HEK293 (cell line): ENCODE data around the gene UQCC2.
A peak's percentile ranks its signal among the peaks of the same experiment; 100 is the strongest.

Experiments
- CTCF ChIA-PET: fragments of 350-600 bp; formaldehyde crosslinking; extraction: SDS; loops from one replicate; lab custom pipeline; 2021; ENCODE audit warnings: antibody characterized with exemption; lab: Yijun Ruan, JAX
- POLR2A ChIA-PET: fragments of 300-600 bp; formaldehyde crosslinking; extraction: SDS; loops from one replicate; lab custom pipeline; 2020; ENCODE audit warnings: antibody characterized with exemption, inconsistent platforms; lab: Yijun Ruan, JAX
- H3K27ac ChIP-seq: fragments of 200-500 bp; sonication (Bioruptor generic); 2 replicates; pipeline ENCODE4 v1.5.1; 2014; ENCODE audit warnings: low read depth, low read length, control low read depth, inconsistent platforms; ENCODE audit errors: extremely low read depth
- H3K36me3 ChIP-seq, 2 experiments: fragments of 200-500 bp in 1 of 2; sonication (Bioruptor generic) in 1 of 2; 1 replicate in 1 of 2; 2 replicates in 1 of 2; pipeline ENCODE4 v1.5.1; 2014 to 2017; ENCODE audit warnings: inconsistent platforms in 2 of 2, low read length in 2 of 2; ENCODE audit not compliant: control insufficient read depth in 2 of 2, insufficient read depth in 1 of 2
- H3K4me1 ChIP-seq: fragments of 200-500 bp; sonication (Bioruptor generic); 2 replicates; pipeline ENCODE4 v1.5.1; 2014; ENCODE audit warnings: mild to moderate bottlenecking, low read length, inconsistent platforms; ENCODE audit not compliant: control insufficient read depth, insufficient read depth
- H3K4me3 ChIP-seq: 2 replicates; pipeline ENCODE4 v1.5.1; 2011; ENCODE audit warnings: low read depth, mild to moderate bottlenecking, control low read depth, low read length, moderate library complexity
- H3K9me3 ChIP-seq: fragments of 200-500 bp; sonication (Bioruptor generic); 2 replicates; pipeline ENCODE4 v1.5.1; 2014; ENCODE audit warnings: low read depth, low read length, inconsistent platforms; ENCODE audit not compliant: control insufficient read depth, insufficient read depth
- HOXA7 ChIP-seq: sonication (generic); formaldehyde crosslinking; IDR thresholded peaks from 2 replicates; pipeline ENCODE4 v1.8.1; 2022; ENCODE audit warnings: missing genetic modification reagents, borderline replicate concordance
- HOXD13 ChIP-seq: sonication (generic); formaldehyde crosslinking; IDR thresholded peaks from 2 replicates; pipeline ENCODE4 v1.8.0; 2022; ENCODE audit warnings: missing genetic modification reagents, borderline replicate concordance
- MYNN ChIP-seq: fragments of 450-650 bp; formaldehyde crosslinking; IDR thresholded peaks from 2 replicates; pipeline ENCODE4 v1.5.1; 2016; ENCODE audit warnings: missing biosample characterization, missing genetic modification characterization, borderline replicate concordance
- SETDB1 ChIP-seq: IDR thresholded peaks from one replicate; pipeline ENCODE4 v1.6.1; 2017; ENCODE audit warnings: mild to moderate bottlenecking, low read length, moderate library complexity, mixed read lengths; ENCODE audit not compliant: insufficient read length
- ZBTB17 ChIP-seq: fragments of 450-650 bp; formaldehyde crosslinking; IDR thresholded peaks from 2 replicates; pipeline ENCODE4 v1.5.1; 2016; ENCODE audit warnings: missing biosample characterization, missing genetic modification characterization
- ZBTB8A ChIP-seq: fragments of 450-650 bp; formaldehyde crosslinking; IDR thresholded peaks from 2 replicates; pipeline ENCODE4 v1.5.1; 2016; ENCODE audit warnings: missing biosample characterization, missing genetic modification characterization
- ZNF112 ChIP-seq: fragments of 450-650 bp; formaldehyde crosslinking; IDR thresholded peaks from 2 replicates; pipeline ENCODE4 v1.5.0; 2017; ENCODE audit warnings: missing biosample characterization, missing genetic modification characterization
- ZNF341 ChIP-seq: fragments of 450-650 bp; formaldehyde crosslinking; IDR thresholded peaks from 2 replicates; pipeline ENCODE4; 2016; ENCODE audit warnings: low read depth, missing biosample characterization, missing genetic modification characterization
- ZNF549 ChIP-seq: fragments of 450-650 bp; IDR thresholded peaks from 2 replicates; pipeline ENCODE4 v1.5.1; 2018; ENCODE audit warnings: missing biosample characterization, missing genetic modification characterization, mild to moderate bottlenecking, inconsistent platforms, moderate library complexity
- ZNF560 ChIP-seq: fragments of 450-650 bp; formaldehyde crosslinking; IDR thresholded peaks from 2 replicates; pipeline ENCODE4 v1.5.1; 2017; ENCODE audit warnings: missing biosample characterization, missing genetic modification characterization, borderline replicate concordance
- ZNF670 ChIP-seq: fragments of 450-650 bp; formaldehyde crosslinking; IDR thresholded peaks from 2 replicates; pipeline ENCODE4 v1.5.1; 2016; ENCODE audit warnings: missing biosample characterization, missing genetic modification characterization, low read depth
- ZNF776 ChIP-seq: fragments of 450-650 bp; formaldehyde crosslinking; IDR thresholded peaks from 2 replicates; pipeline ENCODE4 v1.5.0; 2017; ENCODE audit warnings: missing biosample characterization, missing genetic modification characterization, borderline replicate concordance
- ZNF792 ChIP-seq: fragments of 450-650 bp; formaldehyde crosslinking; IDR thresholded peaks from 2 replicates; pipeline ENCODE4 v1.5.1; 2016; ENCODE audit warnings: missing biosample characterization, missing genetic modification characterization
- TF ChIP-seq, protein P1 (sequence below): fragments of 450-650 bp; formaldehyde crosslinking; IDR thresholded peaks from 2 replicates; pipeline ENCODE4 v1.5.1; 2017; ENCODE audit warnings: missing biosample characterization, mild to moderate bottlenecking, missing genetic modification characterization, moderate library complexity
- TF ChIP-seq, protein P2 (sequence below): fragments of 450-650 bp; formaldehyde crosslinking; IDR thresholded peaks from 2 replicates; pipeline ENCODE4 v1.5.1; 2016; ENCODE audit warnings: missing biosample characterization, missing genetic modification characterization
- TF ChIP-seq, protein P3 (sequence below): fragments of 450-650 bp; formaldehyde crosslinking; conservative IDR thresholded peaks from 2 replicates; pipeline ENCODE4 v1.5.1; 2016; ENCODE audit warnings: low read depth, missing biosample characterization, missing genetic modification characterization
- TF ChIP-seq, protein P4 (sequence below): fragments of 450-650 bp; formaldehyde crosslinking; IDR thresholded peaks from 2 replicates; pipeline ENCODE4 v1.5.1; 2016; ENCODE audit warnings: missing biosample characterization, missing genetic modification characterization

UQCC2 gene

DNA sequence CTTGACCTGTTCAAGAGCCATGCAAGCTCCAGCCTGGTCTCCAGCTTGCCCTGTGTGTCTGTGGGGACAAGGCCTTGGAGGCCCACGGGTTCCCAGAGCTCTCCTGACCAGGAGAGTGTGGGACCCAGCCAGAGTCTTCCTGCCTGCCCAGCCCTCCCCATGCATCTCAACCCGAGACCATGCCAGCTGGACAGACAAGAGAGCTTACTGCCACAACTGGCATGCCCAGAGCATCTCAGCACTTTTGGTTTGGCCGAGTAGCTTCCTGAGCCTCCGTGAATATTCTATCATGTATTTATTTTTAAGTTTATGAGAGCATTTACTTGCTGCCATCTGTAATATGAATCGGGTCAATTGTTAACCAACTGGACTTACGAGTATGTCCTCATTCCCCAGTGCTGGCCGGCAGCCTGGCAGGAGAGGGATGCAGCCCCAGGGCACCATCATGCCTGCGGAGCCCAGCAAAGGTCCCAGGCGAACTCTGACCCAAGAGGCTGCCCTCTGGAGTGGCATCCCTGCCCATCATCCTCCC lies 20.3 kb upstream of the UQCC2 start:
- Histone ChIP-seq H3K4me3 (no peak overlapping the region), H3K36me3 (no peaks in the 10 kb centered on the region), H3K27ac (no peak overlapping the region), H3K9me3 (no peaks in the 10 kb centered on the region), H3K4me1 (no peaks in the 10 kb centered on the region)
- ChIA-PET CTCF (interaction anchor here (0.7 to 4.2 kb wide), 7 partner anchors 12 to 48 kb away, joined by 3 to 27 read pairs (median 4); no protein-coding TSS in a partner anchor), POLR2A (interaction anchor here (1.2 kb wide), 1 partner anchor 20 kb away, joined by 5 read pairs; the partner anchor contains the start of gene UQCC2)
- TF ChIP-seq ZNF549 (tag by site-specific recombination) (no peak), ZBTB17 (tag by site-specific recombination) (no peak)

DNA sequence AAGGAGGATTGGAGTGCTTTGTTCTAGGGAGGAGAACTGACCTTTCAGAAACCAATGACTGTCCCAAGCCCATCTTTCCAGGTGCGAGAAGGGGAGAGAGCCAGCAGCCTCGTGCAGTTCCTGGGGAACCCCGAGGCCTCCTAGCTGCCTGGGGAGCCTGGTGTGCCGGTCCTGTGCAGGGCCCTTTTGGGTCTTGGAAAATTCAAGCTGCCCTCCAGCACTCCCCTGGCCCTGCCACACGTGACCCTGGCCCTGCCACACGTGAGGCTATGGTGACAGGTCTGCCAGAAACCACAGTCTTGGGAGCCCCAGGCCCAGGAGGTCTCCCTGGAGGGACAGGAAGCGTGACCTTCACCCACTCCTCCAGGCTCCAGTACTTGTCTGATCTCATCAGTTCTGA lies 19.5 kb upstream of the UQCC2 start:
- Histone ChIP-seq H3K36me3 (no peaks in the 10 kb centered on the region), H3K4me3 (no peak overlapping the region), H3K9me3 (no peaks in the 10 kb centered on the region), H3K27ac (no peak overlapping the region)
- POLR2A ChIA-PET: interaction anchor here (1.2 kb wide), 1 partner anchor 20 kb away, joined by 5 read pairs; the partner anchor contains the start of gene UQCC2
- TF ChIP-seq, protein P1, sequence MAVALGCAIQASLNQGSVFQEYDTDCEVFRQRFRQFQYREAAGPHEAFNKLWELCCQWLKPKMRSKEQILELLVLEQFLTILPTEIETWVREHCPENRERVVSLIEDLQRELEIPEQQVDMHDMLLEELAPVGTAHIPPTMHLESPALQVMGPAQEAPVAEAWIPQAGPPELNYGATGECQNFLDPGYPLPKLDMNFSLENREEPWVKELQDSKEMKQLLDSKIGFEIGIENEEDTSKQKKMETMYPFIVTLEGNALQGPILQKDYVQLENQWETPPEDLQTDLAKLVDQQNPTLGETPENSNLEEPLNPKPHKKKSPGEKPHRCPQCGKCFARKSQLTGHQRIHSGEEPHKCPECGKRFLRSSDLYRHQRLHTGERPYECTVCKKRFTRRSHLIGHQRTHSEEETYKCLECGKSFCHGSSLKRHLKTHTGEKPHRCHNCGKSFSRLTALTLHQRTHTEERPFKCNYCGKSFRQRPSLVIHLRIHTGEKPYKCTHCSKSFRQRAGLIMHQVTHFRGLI (tag by site-specific recombination): no peak
- TF ChIP-seq ZNF792 (tag by site-specific recombination): no peak
- TF ChIP-seq, protein P2, sequence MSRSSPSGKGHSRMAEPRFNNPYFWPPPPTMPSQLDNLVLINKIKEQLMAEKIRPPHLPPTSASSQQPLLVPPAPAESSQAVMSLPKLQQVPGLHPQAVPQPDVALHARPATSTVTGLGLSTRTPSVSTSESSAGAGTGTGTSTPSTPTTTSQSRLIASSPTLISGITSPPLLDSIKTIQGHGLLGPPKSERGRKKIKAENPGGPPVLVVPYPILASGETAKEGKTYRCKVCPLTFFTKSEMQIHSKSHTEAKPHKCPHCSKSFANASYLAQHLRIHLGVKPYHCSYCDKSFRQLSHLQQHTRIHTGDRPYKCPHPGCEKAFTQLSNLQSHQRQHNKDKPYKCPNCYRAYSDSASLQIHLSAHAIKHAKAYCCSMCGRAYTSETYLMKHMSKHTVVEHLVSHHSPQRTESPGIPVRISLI (tag by site-specific recombination): no peak
- TF ChIP-seq ZBTB8A: no peak
- no peak for TF ChIP-seq HOXA7 (CRISPR knock-in tag)
- TF ChIP-seq ZNF560 (tag by site-specific recombination): no peak
- no peak for TF ChIP-seq HOXD13 (CRISPR knock-in tag)
- no peak for TF ChIP-seq ZNF670 (tag by site-specific recombination)
- no peak for TF ChIP-seq SETDB1
- TF ChIP-seq, protein P3, sequence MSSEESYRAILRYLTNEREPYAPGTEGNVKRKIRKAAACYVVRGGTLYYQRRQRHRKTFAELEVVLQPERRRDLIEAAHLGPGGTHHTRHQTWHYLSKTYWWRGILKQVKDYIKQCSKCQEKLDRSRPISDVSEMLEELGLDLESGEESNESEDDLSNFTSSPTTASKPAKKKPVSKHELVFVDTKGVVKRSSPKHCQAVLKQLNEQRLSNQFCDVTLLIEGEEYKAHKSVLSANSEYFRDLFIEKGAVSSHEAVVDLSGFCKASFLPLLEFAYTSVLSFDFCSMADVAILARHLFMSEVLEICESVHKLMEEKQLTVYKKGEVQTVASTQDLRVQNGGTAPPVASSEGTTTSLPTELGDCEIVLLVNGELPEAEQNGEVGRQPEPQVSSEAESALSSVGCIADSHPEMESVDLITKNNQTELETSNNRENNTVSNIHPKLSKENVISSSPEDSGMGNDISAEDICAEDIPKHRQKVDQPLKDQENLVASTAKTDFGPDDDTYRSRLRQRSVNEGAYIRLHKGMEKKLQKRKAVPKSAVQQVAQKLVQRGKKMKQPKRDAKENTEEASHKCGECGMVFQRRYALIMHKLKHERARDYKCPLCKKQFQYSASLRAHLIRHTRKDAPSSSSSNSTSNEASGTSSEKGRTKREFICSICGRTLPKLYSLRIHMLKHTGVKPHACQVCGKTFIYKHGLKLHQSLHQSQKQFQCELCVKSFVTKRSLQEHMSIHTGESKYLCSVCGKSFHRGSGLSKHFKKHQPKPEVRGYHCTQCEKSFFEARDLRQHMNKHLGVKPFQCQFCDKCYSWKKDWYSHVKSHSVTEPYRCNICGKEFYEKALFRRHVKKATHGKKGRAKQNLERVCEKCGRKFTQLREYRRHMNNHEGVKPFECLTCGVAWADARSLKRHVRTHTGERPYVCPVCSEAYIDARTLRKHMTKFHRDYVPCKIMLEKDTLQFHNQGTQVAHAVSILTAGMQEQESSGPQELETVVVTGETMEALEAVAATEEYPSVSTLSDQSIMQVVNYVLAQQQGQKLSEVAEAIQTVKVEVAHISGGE: no peak
- no peak for TF ChIP-seq MYNN (tag by site-specific recombination)
- TF ChIP-seq ZNF112 (tag by site-specific recombination): no peak
- TF ChIP-seq ZNF776 (tag by site-specific recombination): no peak
- TF ChIP-seq, all 188 proteins: peak for 0
- CTCF ChIA-PET: interaction anchor here (0.7 to 4.2 kb wide), 5 partner anchors 13 to 49 kb away, joined by 3 to 27 read pairs (median 6); no protein-coding TSS in a partner anchor
- H3K4me1 ChIP-seq: no peaks in the 10 kb centered on the region

DNA sequence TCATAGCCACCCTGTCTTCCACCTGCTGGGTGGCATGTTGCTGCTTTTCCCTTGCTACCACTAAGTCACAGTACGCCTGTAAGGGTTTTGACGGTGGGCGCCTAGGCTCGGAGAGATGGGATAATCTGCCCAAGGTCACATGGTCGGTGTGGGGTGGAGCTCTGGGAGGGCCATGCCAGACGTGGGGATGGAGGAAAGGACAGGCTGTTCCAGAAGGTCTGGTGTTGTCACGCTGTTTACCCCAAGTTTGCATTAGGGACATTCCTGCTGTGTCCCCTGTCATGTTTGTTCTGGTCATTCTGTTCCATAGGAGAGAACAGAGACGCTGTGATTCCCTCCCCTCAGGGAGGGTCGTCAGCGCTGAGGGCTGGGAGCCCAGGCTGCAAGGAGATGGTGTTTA lies 19.1 kb upstream of the UQCC2 start:
- TF ChIP-seq, protein P4, sequence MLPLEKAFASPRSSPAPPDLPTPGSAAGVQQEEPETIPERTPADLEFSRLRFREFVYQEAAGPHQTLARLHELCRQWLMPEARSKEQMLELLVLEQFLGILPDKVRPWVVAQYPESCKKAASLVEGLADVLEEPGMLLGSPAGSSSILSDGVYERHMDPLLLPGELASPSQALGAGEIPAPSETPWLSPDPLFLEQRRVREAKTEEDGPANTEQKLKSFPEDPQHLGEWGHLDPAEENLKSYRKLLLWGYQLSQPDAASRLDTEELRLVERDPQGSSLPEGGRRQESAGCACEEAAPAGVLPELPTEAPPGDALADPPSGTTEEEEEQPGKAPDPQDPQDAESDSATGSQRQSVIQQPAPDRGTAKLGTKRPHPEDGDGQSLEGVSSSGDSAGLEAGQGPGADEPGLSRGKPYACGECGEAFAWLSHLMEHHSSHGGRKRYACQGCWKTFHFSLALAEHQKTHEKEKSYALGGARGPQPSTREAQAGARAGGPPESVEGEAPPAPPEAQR (tag by site-specific recombination): no peak
- peak; percentile 31; the same call in 1 of the 2 replicates for TF ChIP-seq ZNF341 (tag by site-specific recombination)
- CTCF ChIA-PET: interaction anchor here (1.2 to 4.2 kb wide), 3 partner anchors 13 to 49 kb away, joined by 3 to 27 read pairs (median 6); no protein-coding TSS in a partner anchor
- H3K4me3 ChIP-seq: no peak overlapping the region

More for the DNA sequence above, 19.1 kb upstream of the UQCC2 start:
- Histone ChIP-seq H3K36me3 (no peaks in the 10 kb centered on the region), H3K9me3 (no peaks in the 10 kb centered on the region), H3K27ac (no peak overlapping the region), H3K4me1 (no peaks in the 10 kb centered on the region)
- POLR2A ChIA-PET: no interaction called here
